Activated gamma-delta T cell treated with anti-CD3 and anti-CD28 coated beads, Interleukin-2, amount 50 U/mL, for 16 hours (primary cell): ENCODE results near the gene TSPAN11.

Source experiments
- DNase-seq: peaks from one replicate; pipeline ENCODE4 v3.0.0-alpha.2; 2020; ENCODE audit warnings: low read depth

The TSPAN11 gene

DNA sequence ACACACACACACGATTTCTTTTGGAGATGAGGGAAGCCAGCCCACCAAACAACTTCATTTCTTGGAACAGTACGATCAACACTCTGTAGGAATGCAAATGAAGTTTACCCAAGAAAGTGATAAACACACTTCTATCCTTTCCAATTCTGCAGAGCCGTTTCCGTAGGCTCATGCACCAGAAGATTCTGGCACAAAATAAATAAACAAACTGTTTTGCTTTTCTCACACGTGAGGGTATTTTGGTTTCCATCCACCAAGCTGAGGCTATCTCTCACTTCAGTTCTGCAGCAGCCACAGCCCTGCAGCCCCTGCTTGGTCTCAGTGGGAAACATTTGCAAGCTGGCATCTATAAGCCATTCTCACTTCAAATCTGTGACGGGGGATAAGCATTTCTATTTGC lies 15.3 kb upstream of the TSPAN11 start:
- no peak for DNase-seq

GRCh38 chr12:30913323-30913722 lies 13.2 kb upstream of the TSPAN11 start:
- no peak for DNase-seq

GRCh38 chr12:30914986-30915591 lies 11.5 kb upstream of the TSPAN11 start:
- no peak for DNase-seq

- no peak for DNase-seq
Measured at GRCh38 chr12:30923057-30923456, 3.5 kb upstream of the TSPAN11 start.

DNA sequence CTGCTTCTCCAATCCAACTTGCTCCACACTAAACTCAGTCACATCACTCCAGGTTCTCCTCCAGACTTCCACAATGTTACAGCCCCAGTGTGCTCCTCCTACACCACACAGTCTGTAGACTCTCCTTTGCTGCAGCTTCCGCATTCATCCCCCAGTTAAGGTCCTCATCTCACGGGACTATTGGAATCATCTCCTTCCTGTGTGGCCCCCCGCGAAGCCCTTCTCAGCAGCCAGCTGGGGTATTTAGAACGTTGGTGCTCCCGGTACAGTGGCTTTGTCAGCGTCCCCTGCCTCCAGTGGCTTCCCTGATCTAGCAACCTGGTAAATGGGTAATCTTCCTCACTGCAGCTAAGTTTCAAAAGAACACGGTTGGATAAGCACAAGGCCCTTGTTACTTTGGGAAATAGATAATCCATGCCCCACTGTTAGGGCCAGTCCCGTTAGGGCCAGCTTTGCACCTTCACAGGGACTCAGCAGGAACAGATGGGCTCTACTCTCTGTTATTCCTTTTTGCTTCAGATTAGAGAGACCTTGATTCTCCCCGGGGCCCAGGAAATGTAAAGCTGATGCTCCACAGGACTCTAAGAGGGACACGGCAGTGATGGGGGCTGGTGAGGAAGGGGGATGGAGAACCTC lies 823 bp upstream of the TSPAN11 start:
- no peak for DNase-seq

DNA sequence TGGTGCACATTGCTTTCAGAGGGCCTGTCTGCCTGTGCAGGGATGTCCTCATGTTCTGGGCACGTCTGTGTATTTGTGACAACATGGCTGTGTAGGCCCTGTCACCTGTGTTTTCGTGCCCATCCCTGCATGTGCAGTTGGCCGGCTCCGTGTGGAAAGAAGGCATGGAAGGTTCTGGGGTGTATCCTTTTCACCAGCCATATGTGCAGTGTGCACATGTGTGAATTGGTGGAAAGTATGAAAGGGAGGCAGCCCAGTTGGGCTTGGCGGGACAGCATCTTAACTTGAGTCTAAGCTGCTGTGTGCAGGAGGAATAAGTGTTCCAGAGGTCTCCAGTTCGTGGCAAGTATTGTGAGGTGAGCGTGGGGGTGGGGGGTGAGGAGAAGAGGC lies 669 bp downstream of the TSPAN11 start:
- no peak for DNase-seq

DNA sequence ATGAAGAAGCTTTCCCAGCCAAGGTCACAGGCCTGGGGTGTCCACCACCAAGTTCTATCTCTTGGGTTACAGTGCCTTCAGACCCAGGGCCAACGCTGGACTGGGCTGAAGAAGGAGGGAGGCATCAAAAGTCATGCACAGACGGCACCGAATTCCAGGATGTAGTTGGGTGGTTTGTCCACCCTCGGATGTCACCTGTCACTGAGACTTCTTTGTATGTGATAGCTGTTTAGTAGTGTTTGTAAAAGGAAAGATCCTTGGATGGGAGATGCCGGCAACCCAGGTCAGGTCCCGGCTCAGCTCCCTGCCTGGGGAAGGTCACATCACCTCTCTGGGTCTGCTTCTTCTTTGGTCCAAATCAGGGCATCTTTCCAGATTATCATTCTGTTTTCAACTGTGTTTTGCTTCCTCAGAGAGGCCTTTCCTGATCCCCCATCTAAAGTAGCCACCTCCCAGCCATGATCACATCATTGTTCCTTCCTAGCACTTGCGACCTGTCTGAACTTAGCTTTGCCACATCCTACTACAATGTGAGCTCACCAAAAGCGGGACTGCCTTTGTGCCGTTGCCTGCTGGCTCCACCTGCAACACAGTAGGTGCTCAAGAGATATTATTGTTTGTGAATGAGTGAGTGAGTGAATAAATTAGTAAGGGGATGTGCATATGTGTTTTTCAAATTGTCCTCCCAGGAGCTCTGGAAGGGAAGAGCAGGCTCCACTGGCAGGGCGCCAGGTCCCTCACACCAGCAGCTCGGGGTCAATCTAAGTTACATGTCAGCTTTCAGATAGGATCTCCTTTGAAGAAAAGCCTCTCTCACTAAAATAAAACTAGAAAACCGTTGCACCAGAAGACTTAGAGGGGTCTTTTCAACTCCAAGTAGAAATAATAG lies 2.1 kb downstream of the TSPAN11 start:
- no peak for DNase-seq

- DNase-seq: no peak
Measured at GRCh38 chr12:30930238-30930637, 3.7 kb downstream of the TSPAN11 start.

GRCh38 chr12:30930641-30931040 lies 4.1 kb downstream of the TSPAN11 start:
- no peak for DNase-seq

GRCh38 chr12:30932881-30933280 lies 6.3 kb downstream of the TSPAN11 start:
- DNase-seq: no peak

DNA sequence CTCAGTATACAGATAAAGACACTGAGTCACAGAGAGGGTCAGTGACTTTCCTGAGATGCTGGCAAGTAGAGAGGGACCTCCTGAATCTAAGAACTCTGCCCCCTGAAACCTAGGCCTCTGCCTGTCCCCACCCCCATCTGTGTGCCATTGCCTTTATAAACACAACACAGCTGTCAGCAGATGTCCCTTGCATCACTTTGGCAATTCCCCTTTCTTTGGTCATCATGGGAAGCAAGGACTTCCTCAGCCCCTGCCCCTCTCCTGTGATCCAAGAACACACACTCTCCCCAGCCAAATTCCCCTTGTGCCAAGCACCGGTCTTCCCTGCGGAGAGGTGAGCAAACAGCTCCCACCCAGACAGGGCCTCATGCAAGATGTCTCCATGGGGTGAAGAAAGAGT lies 8.3 kb downstream of the TSPAN11 start:
- no peak for DNase-seq

- DNase-seq: no peak
Measured at GRCh38 chr12:30936036-30936435, 9.5 kb downstream of the TSPAN11 start.

- no peak for DNase-seq
Measured at GRCh38 chr12:30939234-30939633, 12.7 kb downstream of the TSPAN11 start.

DNA sequence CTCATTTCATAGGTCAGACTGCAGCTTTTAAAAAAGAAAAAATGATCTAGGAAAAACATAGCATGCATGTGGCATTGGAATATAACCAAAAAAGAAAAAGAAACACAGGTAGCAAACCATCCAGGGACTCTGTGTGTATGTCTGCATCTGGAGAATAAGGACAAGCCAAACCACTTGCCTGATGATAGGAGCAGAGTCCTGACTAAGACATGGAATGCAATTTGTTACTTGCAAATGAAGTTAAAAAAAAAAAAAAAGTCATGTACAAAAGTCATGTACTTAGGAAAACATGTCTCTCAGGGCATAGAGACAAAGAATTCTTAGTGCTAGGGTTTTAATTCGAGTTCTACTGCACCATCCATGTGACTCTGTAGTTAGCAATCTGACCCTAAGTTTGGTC lies 15.9 kb downstream of the TSPAN11 start:
- DNase-seq: no peak

DNA sequence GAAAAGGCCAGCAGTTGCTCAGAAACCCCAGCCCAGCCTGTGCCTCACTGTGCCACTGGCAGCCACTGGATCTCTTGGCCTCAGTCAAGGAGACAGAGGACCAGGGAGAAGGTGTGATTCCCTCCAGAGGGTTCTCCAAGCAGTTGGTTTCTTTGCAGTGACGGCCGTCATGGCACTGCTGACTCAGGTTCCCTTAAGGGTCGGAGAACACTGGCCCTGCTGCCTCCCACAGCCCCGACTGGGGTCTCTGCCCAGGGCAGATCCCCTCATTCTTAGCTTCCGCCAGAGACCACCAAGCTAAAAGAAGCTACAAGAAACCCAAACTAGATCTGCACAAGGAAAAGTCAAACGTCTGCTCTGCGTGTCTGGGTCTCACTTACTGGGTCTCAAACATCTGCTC lies 16.4 kb downstream of the TSPAN11 start:
- no peak for DNase-seq

DNA sequence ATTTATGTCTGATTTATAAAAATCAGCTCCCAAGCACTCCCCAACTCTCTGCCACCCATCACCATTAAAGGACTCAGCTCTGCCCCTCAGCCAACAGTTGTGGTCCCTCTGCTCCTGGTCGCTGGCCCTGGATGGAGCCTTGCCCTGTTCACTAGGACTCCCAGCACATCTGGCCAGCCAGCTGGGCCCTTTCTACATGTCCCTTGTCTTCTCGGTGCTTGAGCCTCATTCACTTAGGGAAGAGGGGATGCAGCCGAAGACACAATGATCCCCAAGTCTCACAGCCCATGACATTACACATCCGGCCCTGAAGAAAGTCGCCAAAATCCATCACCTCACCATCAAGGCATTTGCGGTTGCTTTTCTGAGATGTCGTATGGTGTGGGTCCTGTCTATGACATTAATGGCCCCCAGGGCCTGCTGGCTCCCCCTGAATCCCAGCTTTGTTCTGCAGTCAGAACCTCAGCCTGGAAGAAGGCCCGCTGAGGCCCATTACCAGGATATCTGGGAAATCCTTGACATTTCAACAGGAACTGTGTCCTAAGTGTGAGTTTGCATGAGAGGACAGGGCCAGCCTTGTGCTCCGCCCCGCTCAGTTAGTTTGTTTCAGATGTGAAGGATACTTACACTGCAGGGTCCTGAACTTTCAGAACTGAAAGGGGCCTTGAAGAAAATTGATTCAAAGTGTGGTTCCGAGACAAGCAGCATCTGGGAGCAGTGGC lies 19.1 kb downstream of the TSPAN11 start:
- DNase-seq: no peak

DNA sequence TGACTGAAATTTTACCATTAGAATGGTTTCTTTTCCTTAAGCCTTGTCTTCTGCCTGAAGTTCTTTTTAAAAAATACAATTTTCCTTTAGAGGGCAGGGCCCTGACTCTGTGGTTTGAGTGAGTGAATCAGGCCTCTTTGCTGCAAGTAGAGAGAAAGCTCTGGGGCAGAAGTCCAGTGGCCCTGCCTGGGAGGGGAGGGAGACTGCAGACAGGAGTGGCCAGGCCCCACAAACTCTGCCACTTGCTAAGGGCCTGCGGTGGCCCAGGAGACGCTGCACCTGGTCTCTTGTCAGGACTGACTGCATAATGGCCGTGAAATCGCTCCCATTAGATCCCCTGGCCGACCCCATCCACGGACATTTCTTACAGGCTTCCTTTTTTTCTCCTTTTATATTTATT lies 25.5 kb downstream of the TSPAN11 start:
- DNase-seq: no peak

DNA sequence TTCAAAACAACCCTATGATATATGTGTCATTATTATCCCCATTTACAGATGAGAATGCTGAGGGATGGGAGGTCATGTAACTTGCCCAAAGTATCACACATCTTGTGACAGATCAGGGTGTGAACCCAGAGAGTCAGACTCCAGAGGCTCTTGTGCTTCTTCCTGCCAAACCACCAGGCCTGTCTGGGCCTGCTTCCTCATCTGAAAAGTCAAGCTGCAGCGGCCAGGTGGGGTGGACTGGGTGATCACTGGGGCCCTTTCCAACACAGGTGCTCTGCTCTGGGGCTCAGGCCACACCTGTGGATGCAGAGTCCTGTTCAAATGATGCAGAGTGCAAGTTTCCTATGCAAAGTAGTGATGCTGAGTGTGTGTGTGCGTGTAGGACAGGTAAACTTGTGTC lies 26.7 kb downstream of the TSPAN11 start:
- DNase-seq: no peak

DNA sequence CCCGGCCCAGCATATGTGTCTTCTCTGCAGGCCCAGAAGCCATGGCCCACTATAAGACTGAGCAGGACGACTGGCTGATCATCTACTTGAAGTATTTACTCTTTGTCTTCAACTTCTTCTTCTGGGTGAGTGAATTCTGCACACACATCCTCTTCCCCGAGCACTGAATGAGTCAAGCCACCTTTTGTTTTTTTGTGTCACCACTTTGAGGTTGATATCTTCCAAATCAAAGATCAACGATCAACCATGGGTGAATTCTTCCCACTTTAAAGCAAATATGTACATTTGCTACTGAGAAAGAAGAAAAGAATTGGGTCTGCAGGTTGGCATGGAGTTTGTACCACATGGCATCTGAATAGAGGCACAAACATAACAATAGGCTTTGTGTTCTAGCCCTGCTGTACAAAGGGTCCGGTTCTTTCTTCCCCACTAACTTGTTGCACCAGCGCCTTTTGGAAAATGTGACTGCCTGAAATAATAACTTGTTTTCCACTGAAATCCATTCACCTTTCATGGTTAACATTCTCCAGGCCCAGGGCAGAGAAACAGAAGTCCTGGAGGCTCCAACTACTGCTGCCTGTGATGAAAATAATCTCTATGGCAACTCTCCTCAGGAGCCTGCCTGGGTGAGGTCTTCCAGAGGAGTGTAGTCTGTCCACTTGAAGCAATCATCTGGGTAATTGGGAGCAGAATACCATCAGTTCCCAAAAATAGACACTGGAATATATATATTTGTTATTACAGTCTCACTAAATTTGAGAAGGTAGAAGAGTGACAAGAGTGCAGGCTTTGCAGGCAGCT lies 27.6 kb downstream of the TSPAN11 start:
- no peak for DNase-seq

DNA sequence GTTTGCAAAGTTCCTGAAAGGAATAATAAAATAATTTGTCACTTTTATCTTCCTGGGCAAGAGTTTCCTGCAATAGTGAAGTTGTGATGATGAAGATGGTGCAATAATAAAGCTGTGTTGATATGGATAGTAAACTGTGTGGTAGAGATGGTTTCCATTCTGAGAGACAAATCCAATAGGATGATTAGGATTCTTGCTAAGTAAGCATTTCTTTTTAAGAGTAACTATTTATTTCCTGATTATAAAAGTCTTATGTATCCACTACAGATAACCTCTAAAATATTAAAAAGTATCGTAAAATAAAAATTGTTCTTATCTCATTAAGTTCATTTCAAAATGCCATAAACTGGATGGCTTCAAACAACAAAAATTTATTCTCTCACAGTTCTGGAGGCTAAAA lies 28.7 kb downstream of the TSPAN11 start:
- DNase-seq: no peak

GRCh38 chr12:30959110-30959710 lies 32.7 kb downstream of the TSPAN11 start:
- no peak for DNase-seq
